ENCODE measurements around the gene TSC2. TPM values are rescaled to one million over a fixed set of nuclear protein-coding genes. Genes with fewer than 3 reads are reported as not detected.

The TSC2 gene
- total RNA-seq, 1 experiment from 2014 or later = 134 TPM

GRCh38 chr16:2042171-2042985, 5.4 kb upstream of the TSC2 start:
- Mint-ChIP-seq H3K4me1 (peaks cover 4% of the 10 kb centered on the region), H3K4me3 (no peak overlapping the region), H3K27ac (no peak overlapping the region), H3K9me3 (no peaks in the 10 kb centered on the region), H3K36me3 (no peaks in the 10 kb centered on the region; the same call in 1 of the 2 replicates), H3K27me3 (ENCODE audit: low read depth) (no peaks in the 10 kb centered on the region)
- TF ChIP-seq NFATC4 (CRISPR knock-in tag; IDR thresholded peaks at IDR 0.05) = no peak
- no peak for TF ChIP-seq CREB1 (CRISPR knock-in tag; IDR thresholded peaks at IDR 0.05)
- no peak for TF ChIP-seq FOXP1 (CRISPR knock-in tag; IDR thresholded peaks at IDR 0.05; ENCODE audit: borderline replicate concordance)
- TF ChIP-seq JUN (CRISPR knock-in tag; IDR thresholded peaks at IDR 0.05) = no peak
- TF ChIP-seq TCF7 (CRISPR knock-in tag; IDR thresholded peaks at IDR 0.05; ENCODE audit: low read depth) = no peak
- TF ChIP-seq SMAD3 (CRISPR knock-in tag; IDR thresholded peaks at IDR 0.05; ENCODE audit: borderline replicate concordance) = no peak
- no peak for TF ChIP-seq ATF2 (CRISPR knock-in tag; IDR thresholded peaks at IDR 0.05; ENCODE audit: borderline replicate concordance, low read depth)
- no peak for TF ChIP-seq NFYB (CRISPR knock-in tag; conservative IDR thresholded peaks at IDR 0.05; ENCODE audit: low read depth)
- TF ChIP-seq FOXP4 (CRISPR knock-in tag; IDR thresholded peaks at IDR 0.05) = no peak
- no peak for TF ChIP-seq PRRX2 (CRISPR knock-in tag; IDR thresholded peaks at IDR 0.05)
- TF ChIP-seq FOXK1 (CRISPR knock-in tag; IDR thresholded peaks at IDR 0.05) = no peak
- no peak for TF ChIP-seq JAZF1 (CRISPR knock-in tag; IDR thresholded peaks at IDR 0.05)
- TF ChIP-seq IRF2 (CRISPR knock-in tag; IDR thresholded peaks at IDR 0.05; ENCODE audit: borderline replicate concordance, low read depth) = no peak
- no peak for TF ChIP-seq E2F1 (CRISPR knock-in tag; IDR thresholded peaks at IDR 0.05)
- TF ChIP-seq GABPB1 (CRISPR knock-in tag; IDR thresholded peaks at IDR 0.05) = no peak
- DNase-seq (ENCODE audit: low spot score) = no peak
- ChIA-PET CTCF (interaction anchor here (0.9 to 1.4 kb wide), 3 partner anchors 12 to 48 kb away, joined by 3 to 5 read pairs (median 5); no protein-coding TSS in a partner anchor), POLR2A (no interaction called here)
- ATAC-seq = no peak

GRCh38 chr16:2042986-2043666, 4.7 kb upstream of the TSC2 start:
- Mint-ChIP-seq H3K36me3 (no peaks in the 10 kb centered on the region; the same call in 1 of the 2 replicates), H3K27me3 (ENCODE audit: low read depth) (no peaks in the 10 kb centered on the region), H3K27ac (peak overlapping the region; percentile 63; the same call in 1 of the 2 replicates), H3K9me3 (no peaks in the 10 kb centered on the region), H3K4me3 (no peak overlapping the region), H3K4me1 (peaks cover 4% of the 10 kb centered on the region)
- CTCF ChIA-PET = interaction anchor here (0.7 to 1.3 kb wide), 4 partner anchors 14 to 39 kb away, joined by 3 to 5 read pairs (median 3); no protein-coding TSS in a partner anchor
- no peak for ATAC-seq
- POLR2A ChIA-PET = no interaction called here
- no peak for DNase-seq (ENCODE audit: low spot score)
- TF ChIP-seq TEAD1 (CRISPR knock-in tag; IDR thresholded peaks at IDR 0.05) = no peak
- TF ChIP-seq STAT6 (CRISPR knock-in tag; conservative IDR thresholded peaks at IDR 0.05; ENCODE audit: low read depth) = no peak
- no peak for TF ChIP-seq ZNF396 (CRISPR knock-in tag; IDR thresholded peaks at IDR 0.05; ENCODE audit: borderline replicate concordance)
- no peak for TF ChIP-seq MXD4 (CRISPR knock-in tag; IDR thresholded peaks at IDR 0.05; ENCODE audit: borderline replicate concordance)
- no peak for TF ChIP-seq KAT7 (CRISPR knock-in tag; IDR thresholded peaks at IDR 0.05; ENCODE audit: borderline replicate concordance)
- no peak for TF ChIP-seq E2F4 (CRISPR knock-in tag; IDR thresholded peaks at IDR 0.05; ENCODE audit: borderline replicate concordance, low read depth)
- no peak for TF ChIP-seq FOXJ3 (CRISPR knock-in tag; IDR thresholded peaks at IDR 0.05; ENCODE audit: borderline replicate concordance)
- TF ChIP-seq SP1 (CRISPR knock-in tag; conservative IDR thresholded peaks at IDR 0.05) = no peak
- TF ChIP-seq, protein P1, sequence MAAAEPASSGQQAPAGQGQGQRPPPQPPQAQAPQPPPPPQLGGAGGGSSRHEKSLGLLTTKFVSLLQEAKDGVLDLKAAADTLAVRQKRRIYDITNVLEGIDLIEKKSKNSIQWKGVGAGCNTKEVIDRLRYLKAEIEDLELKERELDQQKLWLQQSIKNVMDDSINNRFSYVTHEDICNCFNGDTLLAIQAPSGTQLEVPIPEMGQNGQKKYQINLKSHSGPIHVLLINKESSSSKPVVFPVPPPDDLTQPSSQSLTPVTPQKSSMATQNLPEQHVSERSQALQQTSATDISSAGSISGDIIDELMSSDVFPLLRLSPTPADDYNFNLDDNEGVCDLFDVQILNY (CRISPR knock-in tag; IDR thresholded peaks at IDR 0.05) = no peak
